ENCODE measurements around the gene COQ4. TPM values are rescaled to one million over a fixed set of nuclear protein-coding genes. Genes with fewer than 3 reads are reported as not detected.

COQ4 gene
- total RNA-seq, 1 donor from 2014 or later, result 61.4 TPM

Other genes with a start within 250 kb of the COQ4 start
- 84.6 and 89.8 TPM in 2 replicates for gene PTGES2, start 195.1 kb upstream of the COQ4 start, total RNA-seq
- not detected in 2 replicates for gene LCN2, start 173.4 kb upstream of the COQ4 start, total RNA-seq
- gene BBLN, start 162.6 kb upstream of the COQ4 start, total RNA-seq, result 89.3 and 91.4 TPM in 2 replicates
- 142 and 143 TPM in 2 replicates for gene CIZ1, start 131.3 kb upstream of the COQ4 start, total RNA-seq
- gene DNM1, start 119.5 kb upstream of the COQ4 start, total RNA-seq, result 0.95 and 1.5 TPM in 2 replicates
- gene GOLGA2, start 46.8 kb upstream of the COQ4 start, total RNA-seq, result 44.1 and 50.4 TPM in 2 replicates
- 13.6 and 14.3 TPM in 2 replicates for gene SWI5, start 46.6 kb upstream of the COQ4 start, total RNA-seq
- gene TRUB2, start 392 bp upstream of the COQ4 start, total RNA-seq, result 40.4 and 43.0 TPM in 2 replicates
- 37.0 and 37.9 TPM in 2 replicates for gene SLC27A4, start 17.7 kb downstream of the COQ4 start, total RNA-seq
- 87.2 and 98.3 TPM in 2 replicates for gene URM1, start 48.5 kb downstream of the COQ4 start, total RNA-seq
- 1.3 and 1.6 TPM in 2 replicates for gene CERCAM, start 98.0 kb downstream of the COQ4 start, total RNA-seq
- gene ODF2, start 133.2 kb downstream of the COQ4 start, total RNA-seq, result 60.8 and 64.8 TPM in 2 replicates
- 53.3 and 54.1 TPM in 2 replicates for gene GLE1, start 181.9 kb downstream of the COQ4 start, total RNA-seq
- 240 and 249 TPM in 2 replicates for gene SPTAN1, start 229.7 kb downstream of the COQ4 start, total RNA-seq

Measured in activated CD4-positive, alpha-beta T cell treated with anti-CD3 and anti-CD28 coated beads, Interleukin-2, amount 10 ng/mL, durations not matched to agents 24 days and 14 days (primary cell).